Hematopoietic multipotent progenitor cell treated with erythropoietin and hydrocortisone succinate and interleukin-3 and kit ligand, for 6 days (in vitro differentiated cells): ENCODE data around the gene REM2.
A peak's percentile ranks its signal among the peaks of the same experiment; 100 is the strongest.

Experiments used
- DNase-seq: peaks from one replicate; pipeline ENCODE4 v3.0.0-alpha.2; 2015

The REM2 gene

DNA sequence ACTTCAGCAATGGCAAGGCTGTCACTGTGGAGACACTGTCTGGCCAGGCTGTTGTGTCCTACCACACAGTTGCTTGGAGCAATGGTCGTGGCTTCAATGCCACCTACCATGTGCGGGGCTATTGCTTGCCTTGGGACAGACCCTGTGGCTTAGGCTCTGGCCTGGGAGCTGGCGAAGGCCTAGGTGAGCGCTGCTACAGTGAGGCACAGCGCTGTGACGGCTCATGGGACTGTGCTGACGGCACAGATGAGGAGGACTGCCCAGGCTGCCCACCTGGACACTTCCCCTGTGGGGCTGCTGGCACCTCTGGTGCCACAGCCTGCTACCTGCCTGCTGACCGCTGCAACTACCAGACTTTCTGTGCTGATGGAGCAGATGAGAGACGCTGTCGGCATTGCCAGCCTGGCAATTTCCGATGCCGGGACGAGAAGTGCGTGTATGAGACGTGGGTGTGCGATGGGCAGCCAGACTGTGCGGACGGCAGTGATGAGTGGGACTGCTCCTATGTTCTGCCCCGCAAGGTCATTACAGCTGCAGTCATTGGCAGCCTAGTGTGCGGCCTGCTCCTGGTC lies 7.2 kb upstream of the REM2 start:
- DNase-seq: no peak

DNA sequence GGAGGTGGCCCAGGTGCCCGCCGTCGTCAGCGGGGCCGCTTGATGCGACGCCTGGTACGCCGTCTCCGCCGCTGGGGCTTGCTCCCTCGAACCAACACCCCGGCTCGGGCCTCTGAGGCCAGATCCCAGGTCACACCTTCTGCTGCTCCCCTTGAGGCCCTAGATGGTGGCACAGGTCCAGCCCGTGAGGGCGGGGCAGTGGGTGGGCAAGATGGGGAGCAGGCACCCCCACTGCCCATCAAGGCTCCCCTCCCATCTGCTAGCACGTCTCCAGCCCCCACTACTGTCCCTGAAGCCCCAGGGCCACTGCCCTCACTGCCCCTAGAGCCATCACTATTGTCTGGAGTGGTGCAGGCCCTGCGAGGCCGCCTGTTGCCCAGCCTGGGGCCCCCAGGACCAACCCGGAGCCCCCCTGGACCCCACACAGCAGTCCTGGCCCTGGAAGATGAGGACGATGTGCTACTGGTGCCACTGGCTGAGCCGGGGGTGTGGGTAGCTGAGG lies 6.0 kb upstream of the REM2 start:
- no peak for DNase-seq

- no peak for DNase-seq
Observed at GRCh38 chr14:22878271-22879246, 4.5 kb upstream of the REM2 start.

GRCh38 chr14:22882064-22882463 lies 958 bp upstream of the REM2 start:
- DNase-seq: no peak

DNA sequence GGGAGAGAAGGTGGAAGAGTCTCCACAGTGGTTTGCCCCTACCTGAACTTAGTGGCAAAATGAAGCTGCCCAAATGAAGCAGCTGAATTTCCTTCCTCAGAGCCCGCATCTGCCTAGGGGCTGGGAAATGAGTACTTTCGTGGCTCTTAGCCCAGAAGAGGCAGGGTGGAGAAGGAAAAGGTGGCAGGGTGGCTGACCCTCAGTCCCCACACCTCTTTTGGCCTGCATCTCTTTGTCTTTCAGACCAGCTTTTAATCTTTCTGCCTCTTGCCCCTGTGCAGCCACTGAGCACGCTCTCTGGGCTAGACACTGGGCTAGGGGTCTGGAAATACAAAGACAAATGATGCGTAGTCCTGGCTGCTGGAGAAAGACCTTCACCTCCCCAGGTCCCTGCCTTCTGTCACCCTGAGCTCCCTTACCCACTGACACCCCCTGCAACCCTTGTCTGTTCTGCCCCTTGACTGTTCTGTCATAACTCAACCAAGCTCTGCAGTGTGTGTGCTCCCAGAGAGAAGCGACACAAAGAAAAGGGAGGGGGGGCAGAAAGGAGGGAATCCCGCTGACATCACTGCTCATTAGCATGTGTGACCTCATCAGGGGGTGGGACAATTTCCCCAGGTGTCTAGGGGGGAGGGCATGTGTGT lies 371 bp upstream of the REM2 start:
- DNase-seq: no peak

GRCh38 chr14:22884076-22884737 lies 1.2 kb downstream of the REM2 start:
- no peak for DNase-seq

DNA sequence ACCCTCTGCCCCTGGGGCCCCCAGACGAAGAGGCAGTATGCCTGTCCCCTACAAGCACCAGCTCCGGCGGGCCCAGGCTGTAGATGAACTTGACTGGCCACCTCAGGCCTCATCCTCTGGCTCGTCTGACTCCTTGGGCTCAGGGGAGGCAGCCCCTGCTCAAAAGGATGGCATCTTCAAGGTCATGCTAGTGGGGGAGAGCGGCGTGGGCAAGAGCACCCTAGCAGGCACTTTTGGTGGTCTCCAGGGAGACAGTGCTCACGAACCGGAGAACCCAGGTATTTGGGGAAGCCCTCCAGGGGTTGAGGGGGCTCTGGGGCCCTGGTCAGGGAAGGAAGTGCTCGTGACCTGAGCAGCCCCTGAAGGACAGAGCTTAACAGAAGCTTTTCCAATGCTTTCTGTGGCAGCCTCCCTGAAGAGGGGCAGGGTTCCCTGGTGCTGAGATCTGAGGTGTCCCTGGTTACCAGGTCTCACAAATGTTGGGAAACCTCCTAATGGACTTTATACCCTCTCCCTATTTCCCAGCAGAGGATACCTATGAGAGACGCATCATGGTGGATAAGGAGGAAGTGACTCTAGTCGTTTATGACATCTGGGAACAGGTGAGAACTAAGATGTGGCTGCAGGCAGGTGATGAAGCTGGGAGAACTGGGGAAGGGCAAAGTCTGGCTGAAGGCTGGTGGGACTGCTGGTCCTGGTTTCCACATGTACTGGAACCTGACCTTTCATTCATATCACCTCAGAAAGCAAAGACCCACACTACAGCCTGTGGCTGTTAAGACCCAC lies 1.9 kb downstream of the REM2 start:
- DNase-seq: no peak

DNA sequence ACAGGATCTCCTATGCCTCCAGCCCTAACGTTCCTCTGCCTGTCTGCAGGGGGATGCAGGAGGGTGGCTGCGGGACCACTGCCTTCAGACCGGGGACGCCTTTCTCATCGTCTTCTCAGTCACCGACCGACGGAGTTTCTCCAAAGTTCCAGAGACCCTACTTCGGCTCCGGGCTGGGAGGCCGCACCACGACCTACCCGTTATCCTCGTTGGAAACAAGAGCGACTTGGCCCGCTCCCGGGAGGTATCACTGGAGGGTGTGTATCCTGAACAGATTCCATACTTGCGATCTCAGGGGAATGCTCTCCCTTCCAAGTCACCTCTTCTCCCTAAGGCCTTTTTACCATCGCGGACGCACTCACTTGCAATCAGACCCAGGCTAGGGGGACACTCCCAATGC lies 3.0 kb downstream of the REM2 start:
- no peak for DNase-seq

DNA sequence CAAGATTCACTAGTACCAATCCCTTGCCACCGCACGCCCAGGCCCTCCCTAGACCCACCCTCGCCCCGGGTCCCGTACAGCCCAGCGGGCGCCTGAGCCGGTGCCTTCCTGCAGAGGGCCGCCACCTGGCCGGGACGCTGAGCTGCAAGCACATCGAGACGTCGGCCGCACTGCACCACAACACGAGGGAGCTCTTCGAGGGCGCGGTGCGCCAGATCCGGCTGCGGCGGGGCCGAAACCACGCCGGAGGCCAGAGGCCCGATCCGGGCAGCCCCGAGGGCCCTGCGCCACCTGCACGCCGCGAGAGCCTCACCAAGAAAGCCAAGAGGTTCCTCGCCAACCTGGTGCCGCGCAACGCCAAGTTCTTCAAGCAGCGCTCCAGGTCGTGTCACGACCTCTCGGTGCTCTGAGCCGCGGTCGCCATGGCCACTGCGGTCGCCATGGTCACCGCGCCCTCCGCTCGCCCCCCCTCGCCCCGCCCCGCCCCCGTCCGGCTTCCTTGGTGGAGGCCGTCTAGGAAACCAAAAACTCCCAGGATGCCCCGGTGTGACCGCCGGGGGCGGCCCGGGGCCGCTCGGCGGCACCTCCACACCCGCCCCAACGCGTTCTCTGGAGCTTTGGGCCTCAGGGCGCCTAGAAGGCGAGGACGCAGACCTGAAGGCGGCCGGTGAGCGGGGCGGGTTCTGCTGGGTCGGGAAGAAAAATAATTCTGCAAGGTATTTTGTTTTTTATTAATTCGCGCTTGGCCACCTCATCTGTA lies 3.7 kb downstream of the REM2 start:
- DNase-seq: peak; percentile 88

DNA sequence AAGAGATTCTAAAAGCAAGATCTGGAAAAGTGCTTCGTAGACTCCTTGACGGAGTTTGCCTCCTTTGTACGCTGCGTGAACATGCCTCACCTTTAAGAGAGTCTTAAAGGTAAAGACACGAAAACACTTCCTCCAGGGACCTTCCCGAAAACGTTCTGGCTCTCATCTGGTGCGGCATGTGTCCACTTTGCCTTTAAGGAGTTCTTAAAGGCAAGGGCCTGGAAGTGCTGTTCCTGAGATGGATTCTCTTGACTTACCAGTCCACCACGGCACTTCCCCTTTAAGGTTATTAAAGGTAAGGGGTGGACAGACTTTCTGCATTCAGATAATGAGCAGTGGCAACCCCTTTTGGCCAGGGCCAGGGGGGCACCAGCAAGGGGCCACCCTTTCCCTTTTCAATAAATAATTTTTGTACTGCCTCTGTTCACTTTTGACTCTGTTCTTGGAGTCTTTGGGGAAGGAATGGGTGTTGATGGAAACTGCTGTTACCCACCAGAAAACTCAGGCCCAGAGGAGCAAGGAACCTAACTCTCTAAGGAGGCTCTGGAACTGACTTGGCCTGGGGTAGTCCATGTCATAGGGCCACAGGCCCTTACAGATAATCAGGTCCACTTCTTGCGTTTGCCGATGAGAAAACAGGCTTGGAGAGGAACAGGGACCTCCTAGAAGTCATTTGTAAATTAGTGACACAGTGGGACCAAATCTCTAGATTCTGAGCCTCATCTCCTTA lies 4.4 kb downstream of the REM2 start:
- peak; percentile 87 for DNase-seq

DNA sequence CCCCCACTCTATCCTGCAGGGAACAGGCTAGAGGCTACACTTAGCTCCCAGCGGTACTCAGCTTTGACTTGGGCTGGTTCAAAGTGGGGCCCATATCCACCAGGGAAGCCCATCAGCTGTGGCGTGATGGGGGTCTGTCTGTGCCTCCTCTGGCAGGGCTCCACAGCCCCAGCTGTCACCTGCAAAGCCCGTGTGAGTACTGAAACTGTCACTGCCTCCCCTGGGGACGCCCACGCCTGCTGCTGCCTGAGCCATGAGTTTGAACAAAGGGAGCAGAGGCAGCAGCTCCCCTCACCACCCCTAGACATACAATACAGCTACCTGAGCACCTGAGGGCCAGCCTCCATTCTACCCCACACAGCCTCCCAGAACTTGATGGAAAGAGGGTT lies 5.0 kb downstream of the REM2 start:
- DNase-seq: no peak

DNA sequence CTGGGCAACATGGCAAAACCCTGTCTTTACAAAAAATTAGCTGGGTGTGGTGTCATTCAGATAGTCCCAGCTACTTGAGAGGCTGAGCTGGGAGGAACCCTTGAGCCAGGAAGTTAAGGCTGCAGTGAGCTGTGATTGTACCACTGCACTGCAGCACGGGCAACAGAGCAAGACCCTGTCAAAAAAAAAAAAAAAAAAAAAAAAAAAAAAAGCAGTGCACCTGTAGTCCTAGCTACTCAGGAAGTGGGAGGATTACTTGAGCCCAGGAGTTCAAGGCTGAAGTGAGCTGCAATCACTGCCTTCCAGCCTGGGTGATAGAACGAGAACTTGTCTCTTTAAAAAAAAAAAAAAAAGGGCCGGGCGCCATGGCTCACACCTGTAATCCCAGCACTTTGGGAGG lies 5.6 kb downstream of the REM2 start:
- DNase-seq: peak; percentile 44

- DNase-seq: no peak
Observed at GRCh38 chr14:22890416-22890815, 7.4 kb downstream of the REM2 start.

DNA sequence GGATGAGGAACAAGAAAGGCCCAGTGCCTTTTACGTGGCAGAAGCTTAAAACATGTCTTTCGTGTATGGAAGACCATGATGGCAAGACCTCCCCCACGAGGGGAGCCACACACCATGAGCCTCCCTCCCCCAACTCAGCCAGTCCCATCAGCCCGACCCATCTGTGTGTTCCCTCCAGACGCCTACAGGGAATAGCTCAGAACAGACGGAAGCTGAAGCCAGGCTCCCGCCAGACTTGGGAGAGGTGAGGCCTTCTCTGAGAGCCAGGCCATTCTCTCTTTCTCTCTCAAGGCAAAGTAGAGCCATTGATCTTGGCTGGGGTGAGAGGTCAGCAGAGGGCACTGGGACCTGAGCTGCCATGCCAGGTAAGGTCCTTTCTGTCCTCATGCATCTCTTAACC lies 9.5 kb downstream of the REM2 start:
- DNase-seq: no peak

DNA sequence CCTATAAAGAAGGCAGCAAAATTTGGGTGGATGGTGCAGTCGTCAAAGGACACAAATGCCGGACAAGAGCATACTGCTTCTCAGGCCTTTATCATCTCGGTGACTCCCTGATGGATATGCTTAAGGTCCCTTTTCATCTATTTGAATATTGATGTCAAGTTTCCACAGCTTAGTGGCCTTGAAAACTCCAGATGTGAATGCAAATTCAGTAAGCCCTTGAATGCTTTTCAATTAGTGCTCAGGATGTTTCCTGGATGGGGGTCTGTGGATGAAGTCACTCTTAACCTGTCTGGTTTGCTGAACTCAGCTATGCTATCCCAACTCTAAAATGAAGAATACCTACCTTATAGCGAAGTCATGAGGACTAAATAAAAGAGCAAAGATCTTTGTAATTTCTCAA lies 10.7 kb downstream of the REM2 start:
- no peak for DNase-seq

- DNase-seq: no peak
Observed at GRCh38 chr14:22895402-22895801, 12.4 kb downstream of the REM2 start.

GRCh38 chr14:22896356-22896755 lies 13.3 kb downstream of the REM2 start:
- no peak for DNase-seq

- no peak for DNase-seq
Observed at GRCh38 chr14:22896760-22897159, 13.7 kb downstream of the REM2 start.

DNA sequence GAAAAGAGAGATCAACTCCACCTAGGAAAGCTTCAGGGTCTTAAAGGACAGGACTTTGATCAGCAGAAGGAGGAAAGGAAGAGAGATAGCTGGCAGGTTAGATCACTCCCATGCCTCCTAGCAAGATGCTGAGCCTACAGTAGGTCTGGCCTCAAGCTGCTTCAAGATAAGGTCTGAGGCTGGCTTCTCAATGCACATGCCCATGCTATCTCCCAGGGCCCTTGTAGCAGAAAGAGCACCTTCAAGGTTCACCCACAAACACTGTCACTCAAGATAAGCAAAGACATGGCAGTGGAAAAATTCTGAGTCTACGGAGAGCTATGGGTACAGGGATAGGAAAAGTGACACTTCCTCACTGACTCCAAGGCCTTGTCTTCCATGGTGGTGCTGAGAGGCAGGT lies 14.3 kb downstream of the REM2 start:
- DNase-seq: peak; percentile 97

- no peak for DNase-seq
Observed at GRCh38 chr14:22898302-22899090, 15.5 kb downstream of the REM2 start.
